ENCODE data around the gene TACR1.
"Not testable (repeated sequence)": the region's sequence is repeated elsewhere in the genome, so short reads cannot be mapped to it uniquely, and the experiment has no call there.

Gene TACR1

DNA sequence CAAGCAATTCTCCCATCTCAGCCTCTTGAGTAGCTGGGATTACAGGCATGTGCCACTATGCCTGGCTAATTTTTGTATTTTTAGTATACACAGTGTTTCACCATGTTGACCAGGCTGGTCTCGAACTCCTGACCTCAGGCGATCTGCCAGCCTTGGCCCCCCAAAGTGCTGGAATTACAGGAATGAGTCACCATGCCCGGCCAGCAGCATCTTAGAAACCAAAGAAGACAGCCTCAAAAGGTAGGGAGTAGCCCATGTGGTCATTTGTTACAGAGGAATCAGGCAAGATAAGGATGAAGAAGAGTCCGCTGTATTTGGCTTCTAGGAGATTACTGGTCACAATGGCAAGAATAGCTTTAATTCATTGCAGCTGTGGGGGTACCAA lies 53.1 kb downstream of the TACR1 start:
- DNase-seq (ENCODE audit: low read depth), result not testable (repeated sequence)

DNA sequence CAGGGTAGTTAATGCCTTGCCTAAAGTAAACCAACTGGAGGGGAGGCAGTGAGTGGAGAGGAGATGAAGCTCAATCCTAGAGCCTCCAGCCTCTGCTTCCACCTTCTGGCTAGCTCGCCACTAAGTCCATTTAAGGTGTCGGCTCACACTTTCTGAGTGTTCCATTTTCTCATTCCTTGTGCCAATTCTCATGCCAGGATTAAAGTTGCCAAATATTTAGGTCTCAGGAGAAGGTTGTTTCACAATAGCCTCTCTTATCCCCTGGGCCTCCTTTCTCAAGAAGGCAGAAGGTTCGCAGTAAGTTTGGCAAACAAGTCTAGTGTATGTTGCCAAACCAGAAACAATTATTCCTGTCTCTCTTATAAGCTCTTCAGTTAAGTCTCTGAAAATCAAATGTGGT lies 57.2 kb downstream of the TACR1 start:
- DNase-seq (ENCODE audit: low read depth), result no peak

- no peak for DNase-seq (ENCODE audit: low read depth)
These were observed 59.0 kb downstream of the TACR1 start for GRCh38 chr2:75140288-75140687.

DNA sequence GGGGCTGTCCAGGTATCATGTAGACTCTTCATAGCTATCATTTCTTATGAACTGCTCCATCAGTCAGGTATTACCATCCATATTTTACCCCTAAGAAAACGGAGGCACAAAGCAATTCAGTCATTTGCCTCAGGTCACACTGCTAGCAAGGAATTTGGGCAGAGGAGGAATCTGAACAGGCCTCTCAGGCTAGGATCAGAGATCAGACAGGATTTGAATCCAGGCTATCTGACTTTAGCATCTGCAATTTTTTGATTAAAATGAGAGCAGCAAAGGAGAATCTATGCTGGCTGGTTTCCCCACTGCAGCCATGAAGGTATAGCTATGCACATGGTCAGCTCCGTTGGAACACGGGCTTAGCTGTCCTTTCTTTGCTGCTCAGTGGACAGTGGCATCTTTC lies 60.1 kb downstream of the TACR1 start:
- no peak for DNase-seq (ENCODE audit: low read depth)

GRCh38 chr2:75138528-75138927 lies 60.8 kb downstream of the TACR1 start:
- DNase-seq (ENCODE audit: low read depth), result no peak

- no peak for DNase-seq (ENCODE audit: low read depth)
These were observed 63.4 kb downstream of the TACR1 start for GRCh38 chr2:75135776-75136400.

DNA sequence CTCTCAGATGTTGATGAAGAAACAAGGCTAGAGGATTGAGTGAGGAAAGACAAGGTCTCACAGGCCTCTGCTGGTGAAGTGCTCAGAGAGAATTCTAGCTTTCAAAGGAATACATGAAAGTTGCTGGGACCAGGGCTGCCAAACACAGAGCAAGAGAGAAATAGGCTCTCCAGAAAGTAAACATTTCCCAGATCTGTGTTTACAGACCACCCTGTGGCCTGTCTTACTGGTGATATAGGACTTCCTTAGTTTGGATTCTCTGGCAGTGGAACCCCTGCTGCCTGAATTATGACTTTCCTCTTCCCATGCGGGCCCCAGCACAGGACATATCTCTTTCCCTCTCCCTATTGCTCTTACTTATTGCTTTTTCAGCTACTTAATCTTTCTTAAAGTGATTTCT lies 64.5 kb downstream of the TACR1 start:
- no peak for DNase-seq (ENCODE audit: low read depth)

GRCh38 chr2:75133621-75134570 lies 65.4 kb downstream of the TACR1 start:
- DNase-seq (ENCODE audit: low read depth), result no peak

DNA sequence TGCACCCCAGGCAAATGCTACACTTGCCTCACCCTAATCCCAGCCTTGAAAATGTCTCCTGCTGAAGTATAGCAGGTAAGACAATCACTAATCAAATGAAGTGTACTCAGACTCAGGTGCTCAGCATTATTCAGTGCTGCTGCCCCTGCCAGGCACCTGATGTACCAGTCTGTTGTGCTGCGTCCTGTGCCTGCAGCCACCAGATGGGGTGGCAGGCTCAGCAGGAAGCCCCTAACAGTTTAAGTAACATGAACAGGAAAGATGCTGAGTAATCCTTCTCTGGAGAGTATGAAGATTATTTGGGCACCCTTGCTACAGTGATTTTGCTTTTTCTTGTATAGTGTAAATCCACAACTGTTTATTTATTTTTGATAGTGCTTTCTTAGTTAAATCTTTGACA lies 69.1 kb downstream of the TACR1 start:
- DNase-seq (ENCODE audit: low read depth), result no peak

GRCh38 chr2:75123876-75124275 lies 75.4 kb downstream of the TACR1 start:
- no peak for DNase-seq (ENCODE audit: low read depth)

DNA sequence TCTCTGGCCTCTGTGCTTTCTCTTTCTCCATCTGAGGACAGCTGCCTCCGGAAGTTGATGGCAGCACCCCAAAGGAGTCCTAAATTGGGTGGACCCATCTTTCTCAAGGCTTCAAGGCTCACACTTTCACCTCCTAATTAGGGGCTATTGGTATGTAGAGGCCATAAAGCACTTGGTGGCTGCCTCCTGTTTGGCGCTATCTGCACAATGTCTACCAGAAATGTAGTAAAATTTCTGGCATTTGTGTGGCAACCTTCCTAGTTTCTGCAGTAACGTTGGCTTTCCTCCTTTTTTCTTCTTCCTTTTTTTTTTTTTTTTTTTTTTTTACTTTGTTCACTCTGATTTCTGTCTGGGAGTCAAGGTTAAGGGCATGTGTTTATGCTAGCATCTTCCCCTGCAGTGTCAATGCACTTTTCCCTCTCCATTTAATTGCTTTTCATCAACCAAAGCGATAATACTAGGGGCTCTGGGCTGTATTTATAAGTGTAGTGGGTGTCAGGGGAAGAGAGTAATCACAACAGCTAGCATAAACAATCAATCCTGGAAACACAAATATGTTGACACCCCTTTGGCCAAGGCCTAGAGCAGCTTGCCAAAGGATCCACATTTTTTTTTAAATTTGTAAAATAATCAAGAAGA lies 86.0 kb downstream of the TACR1 start:
- DNase-seq (ENCODE audit: low read depth), result no peak

DNA sequence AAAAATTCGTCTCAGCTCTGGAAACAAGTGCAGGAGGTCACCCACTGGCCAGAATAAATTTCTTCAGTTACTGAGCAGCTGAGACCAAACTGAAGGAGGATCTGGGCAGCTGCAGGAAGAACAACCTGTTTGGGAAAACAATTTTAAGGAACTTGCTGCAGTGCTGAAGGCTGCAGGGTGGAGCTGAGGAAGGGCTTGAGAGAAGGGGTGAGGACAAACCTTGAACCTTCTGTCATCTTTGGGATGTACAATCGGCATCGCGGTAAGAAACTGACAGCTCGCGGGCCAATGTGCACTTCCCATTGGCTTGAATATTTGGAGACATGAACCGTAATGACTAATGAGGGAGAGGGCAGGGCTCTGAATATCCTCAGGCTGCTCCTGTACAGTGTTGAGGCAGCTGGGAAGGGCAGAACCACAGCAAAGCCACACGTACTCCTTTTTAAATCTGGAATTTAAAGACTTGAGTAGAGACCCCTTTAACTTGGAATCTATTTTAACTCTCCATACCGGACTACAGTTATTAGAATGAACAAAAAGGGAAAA lies 90.3 kb downstream of the TACR1 start:
- DNase-seq (ENCODE audit: low read depth), result no peak

DNA sequence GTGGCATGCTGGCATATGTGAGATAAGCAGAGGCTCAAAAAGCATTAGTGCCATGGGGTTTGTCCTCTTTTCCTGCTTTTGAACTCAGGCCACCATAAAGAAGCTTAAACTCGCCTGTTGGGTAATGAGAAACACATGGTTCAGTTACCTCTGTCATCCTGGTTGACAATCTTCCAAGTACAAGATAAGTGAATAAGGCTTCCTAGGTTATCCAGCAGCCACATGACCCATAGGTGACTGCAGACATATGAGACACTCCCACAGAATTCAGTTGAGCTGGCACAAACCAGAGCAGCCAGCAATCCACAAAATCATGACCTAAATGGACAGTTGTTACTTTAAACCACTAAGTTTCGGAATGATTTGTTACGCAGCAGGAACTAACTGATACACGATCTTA lies 97.3 kb downstream of the TACR1 start:
- DNase-seq (ENCODE audit: low read depth), result no peak

- DNase-seq (ENCODE audit: low read depth), result peak; percentile 48
These were observed 98.5 kb downstream of the TACR1 start for GRCh38 chr2:75100801-75101151.

DNA sequence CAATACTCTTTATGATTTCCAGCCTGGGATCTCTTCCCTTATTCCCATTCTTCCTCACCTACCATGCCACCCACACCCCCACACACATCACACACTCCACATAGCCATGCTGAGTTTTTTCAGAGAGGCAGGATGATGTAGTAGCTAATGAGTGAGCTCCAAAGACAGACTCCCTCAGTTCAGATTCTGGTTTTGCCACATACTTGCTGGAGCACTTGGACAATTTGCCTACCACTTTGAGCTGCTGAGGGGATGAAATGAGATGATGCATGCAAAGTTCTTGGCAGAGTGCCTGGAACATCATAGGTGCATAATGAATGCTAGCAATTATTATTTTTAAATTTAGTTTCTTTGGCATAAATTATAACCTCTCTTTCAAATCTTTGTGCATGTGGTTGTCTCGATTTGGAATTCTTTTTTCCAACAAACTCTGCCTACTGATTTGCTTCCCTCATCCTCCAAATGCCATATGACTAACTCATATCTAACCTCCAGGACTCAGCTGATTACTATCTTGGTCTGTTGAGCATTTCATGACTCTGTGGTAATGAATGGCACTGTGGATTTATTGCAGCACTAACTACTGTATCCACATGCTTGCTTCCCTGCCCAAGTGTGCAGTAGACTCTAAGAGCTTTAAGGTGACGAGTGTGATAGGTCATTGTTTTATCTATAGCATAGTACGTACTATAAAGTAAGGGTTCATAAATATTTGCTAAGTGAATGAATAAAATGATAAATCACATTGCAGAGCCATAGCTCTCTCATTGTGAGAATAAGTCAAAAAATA lies 99.1 kb downstream of the TACR1 start:
- DNase-seq (ENCODE audit: low read depth), result peak; percentile 91

- DNase-seq (ENCODE audit: low read depth), result peak; percentile 20
These were observed 99.8 kb downstream of the TACR1 start for GRCh38 chr2:75099521-75099922.

DNA sequence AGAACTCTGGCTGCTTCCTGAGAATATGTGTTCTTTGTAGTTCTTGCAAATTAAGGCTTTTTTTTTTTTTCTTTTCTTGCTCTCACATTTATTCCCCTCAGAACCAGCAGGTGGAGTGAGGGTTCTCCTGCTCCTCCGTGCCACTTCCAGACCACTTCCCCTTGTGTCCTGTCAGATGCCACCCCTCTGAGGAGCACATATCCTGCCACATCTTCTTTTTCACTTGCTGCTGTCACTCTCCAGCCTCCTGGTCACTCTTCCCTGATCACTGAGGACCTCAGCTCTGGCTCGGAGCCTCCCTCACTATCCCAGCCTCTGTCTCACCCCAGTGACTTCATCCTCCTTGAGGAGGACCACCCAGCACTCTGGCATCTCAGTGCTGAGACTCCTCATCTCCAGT lies 100.5 kb downstream of the TACR1 start:
- DNase-seq (ENCODE audit: low read depth), result no peak

GRCh38 chr2:75097831-75098230 lies 101.5 kb downstream of the TACR1 start:
- DNase-seq (ENCODE audit: low read depth), result no peak

GRCh38 chr2:75094405-75094804 lies 104.9 kb downstream of the TACR1 start:
- DNase-seq (ENCODE audit: low read depth), result no peak

- DNase-seq (ENCODE audit: low read depth), result no peak
These were observed 108.4 kb downstream of the TACR1 start for GRCh38 chr2:75090770-75091515.

DNA sequence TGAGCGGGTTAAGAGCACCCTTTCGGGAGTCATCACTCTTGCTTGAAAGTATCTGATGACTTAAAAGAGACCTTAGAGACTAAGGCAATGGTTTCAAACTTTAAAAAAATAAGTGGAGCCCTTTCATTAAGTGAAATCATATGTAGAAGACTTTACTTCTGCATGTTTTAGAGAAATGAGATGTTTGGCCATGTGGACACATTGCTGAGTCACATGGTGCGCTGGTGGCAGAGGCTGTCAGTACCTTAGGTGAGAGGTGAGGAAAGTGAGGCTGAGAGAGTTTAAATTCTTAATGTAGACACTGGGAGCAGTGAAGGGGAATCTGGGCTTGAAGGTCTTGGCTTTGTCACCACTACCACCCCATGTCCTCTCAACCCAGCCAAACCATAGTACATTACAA lies 109.8 kb downstream of the TACR1 start:
- no peak for DNase-seq (ENCODE audit: low read depth)

Measured in GM04504 (cell line).